Caco-2 (cell line): Measurements from ENCODE around the gene ZBTB16. TPM values are rescaled to one million over a fixed set of nuclear protein-coding genes. Genes with fewer than 3 reads are reported as not detected.

Experiments
- BruUV-seq: library from RNA; stranded (reverse); fragments of 400-500 nt; replicated peaks from 2 replicates; lab custom pipeline; 2021; lab: Mats Ljungman, UMichigan
- CTCF ChIA-PET: fragments of 300-600 bp; sonication (Branson Sonifier 250); formaldehyde crosslinking; loops from one replicate; lab custom pipeline; 2022; ENCODE audit warnings: antibody characterized with exemption; lab: Charles Lee
- POLR2A ChIA-PET: fragments of 300-600 bp; sonication (Branson Sonifier 250); formaldehyde crosslinking; loops from one replicate; lab custom pipeline; 2022; ENCODE audit warnings: antibody characterized with exemption; lab: Charles Lee
- DNase-seq, 2 experiments: peaks; one replicate each; pipeline versions ENCODE4 v3.0.0 to v3.0.0-alpha.2; 2020 to 2022
- H3K27me3 ChIP-seq: replicated peaks from 2 replicates; pipeline ENCODE4 v1.6.0; 2011; ENCODE audit warnings: low read length; ENCODE audit not compliant: control insufficient read depth, insufficient read depth
- H3K36me3 ChIP-seq: 2 replicates; pipeline ENCODE4 v1.5.1; 2011; ENCODE audit warnings: low read length; ENCODE audit not compliant: control insufficient read depth, insufficient read depth
- H3K4me1 ChIP-seq: fragments of 250-450 bp; sonication (Bioruptor Pico); 2 replicates; pipeline ENCODE4 v1.5.1; 2020; ENCODE audit warnings: mild to moderate bottlenecking
- H3K4me3 ChIP-seq: 2 replicates; pipeline ENCODE4 v1.5.1; 2011; ENCODE audit warnings: low read depth, mild to moderate bottlenecking, control low read depth, low read length
- H3K9me3 ChIP-seq: fragments of 250-450 bp; sonication (Bioruptor Pico); 2 replicates; pipeline ENCODE4 v1.5.1; 2020; ENCODE audit warnings: mild to moderate bottlenecking, moderate library complexity
- H3K27ac Mint-ChIP-seq: one replicate; pipeline ENCODE4 v1.8.0; 2022; ENCODE audit warnings: mixed read lengths; ENCODE audit not compliant: unreplicated experiment
- H3K27me3 Mint-ChIP-seq: one replicate; pipeline ENCODE4 v1.8.0; 2022; ENCODE audit warnings: mixed read lengths; ENCODE audit not compliant: insufficient read depth, unreplicated experiment
- H3K36me3 Mint-ChIP-seq: one replicate; pipeline ENCODE4 v1.8.0; 2022; ENCODE audit warnings: mild to moderate bottlenecking, mixed read lengths; ENCODE audit not compliant: insufficient read depth, unreplicated experiment
- H3K4me1 Mint-ChIP-seq: one replicate; pipeline ENCODE4 v1.8.0; 2022; ENCODE audit warnings: low read depth, mixed read lengths; ENCODE audit not compliant: unreplicated experiment
- H3K4me3 Mint-ChIP-seq: one replicate; pipeline ENCODE4 v1.8.0; 2022; ENCODE audit warnings: mild to moderate bottlenecking, moderate library complexity, mixed read lengths; ENCODE audit not compliant: unreplicated experiment
- H3K9me3 Mint-ChIP-seq: one replicate; pipeline ENCODE4 v1.8.0; 2022; ENCODE audit warnings: mixed read lengths; ENCODE audit not compliant: unreplicated experiment
- CTCF ChIP-seq, 2 experiments: fragments of 200-600 bp in 1 of 2; IDR thresholded peaks; 1 replicate in 1 of 2; 2 replicates in 1 of 2; pipeline versions ENCODE4 v1.5.1 to v1.8.0; 2011 to 2022; ENCODE audit warnings: antibody characterized with exemption in 1 of 2, control low read depth in 1 of 2, inconsistent platforms in 1 of 2, low read depth in 1 of 2, low read length in 1 of 2, mild to moderate bottlenecking in 1 of 2, moderate library complexity in 1 of 2; ENCODE audit not compliant: insufficient read depth in 1 of 2, severe bottlenecking in 1 of 2, unreplicated experiment in 1 of 2
- intact Hi-C: fragments of 100-400 bp; cut with micrococcal nuclease; formaldehyde crosslinking; loops from one replicate; pipeline ENCODE4 v1.10.0; 2022; ENCODE audit not compliant: unreplicated experiment
- total RNA-seq: library from RNA; stranded (reverse); gene quantifications from 2 replicates; pipeline ENCODE4 v1.2.3, GENCODE V29; 2022

The ZBTB16 gene
- total RNA-seq, 1 experiment from 2014 or later: 12.7 TPM

- Mint-ChIP-seq H3K36me3 (no peaks in the 10 kb centered on the region), H3K9me3 (no peaks in the 10 kb centered on the region), H3K4me1 (peaks cover 21% of the 10 kb centered on the region), H3K4me3 (no peak overlapping the region), H3K27me3 (peaks cover 6% of the 10 kb centered on the region), H3K27ac (no peak overlapping the region)
- no peak for DNase-seq
- H3K4me3 ChIP-seq: no peak overlapping the region
- TF ChIP-seq CTCF (IDR thresholded peaks at IDR 0.05; ENCODE audit: insufficient read depth in 1 of 2, low read depth in 1 of 2, low read length in 1 of 2, severe bottlenecking in 1 of 2, unreplicated experiment in 1 of 2): no peak
- H3K36me3 ChIP-seq: no peaks in the 10 kb centered on the region
- no peaks in the 10 kb centered on the region for H3K9me3 ChIP-seq
- intact Hi-C loops: no loop called here
- H3K27me3 ChIP-seq: peaks cover 3% of the 10 kb centered on the region; the same call in 1 of the 2 replicates
- no TSS peak for BruUV-seq
- H3K4me1 ChIP-seq: peaks cover 9% of the 10 kb centered on the region; the same call in 1 of the 2 replicates
- ChIA-PET POLR2A (no interaction called here), CTCF (no interaction called here)
These were observed 216.6 kb downstream of the ZBTB16 start for GRCh38 chr11:114276077-114276476.

GRCh38 chr11:114277637-114278341, 218.3 kb downstream of the ZBTB16 start:
- H3K27me3 Mint-ChIP-seq: peaks cover 2% of the 10 kb centered on the region
- POLR2A ChIA-PET: no interaction called here

More at GRCh38 chr11:114277637-114278341, 218.3 kb downstream of the ZBTB16 start:
- Histone ChIP-seq H3K4me3 (no peak overlapping the region), H3K27me3 (peaks cover 1% of the 10 kb centered on the region; the same call in 1 of the 2 replicates), H3K4me1 (peaks cover 15% of the 10 kb centered on the region; the same call in 1 of the 2 replicates), H3K9me3 (no peaks in the 10 kb centered on the region), H3K36me3 (no peaks in the 10 kb centered on the region)
- no peak overlapping the region for H3K27ac Mint-ChIP-seq
- no TSS peak for BruUV-seq
- no peak overlapping the region for H3K4me3 Mint-ChIP-seq
- H3K36me3 Mint-ChIP-seq: no peaks in the 10 kb centered on the region
- CTCF ChIA-PET: interaction anchor here (0.5 to 1.9 kb wide), 4 partner anchors 15 to 547 kb away, joined by 3 to 6 read pairs (median 5); no protein-coding TSS in a partner anchor
- peak in 1 of 2 experiments; percentile 14 for TF ChIP-seq CTCF (IDR thresholded peaks at IDR 0.05; ENCODE audit: insufficient read depth in 1 of 2, low read depth in 1 of 2, low read length in 1 of 2, severe bottlenecking in 1 of 2, unreplicated experiment in 1 of 2)
- H3K9me3 Mint-ChIP-seq: no peaks in the 10 kb centered on the region
- DNase-seq: no peak
- peaks cover 21% of the 10 kb centered on the region for H3K4me1 Mint-ChIP-seq
- intact Hi-C loops: no loop called here
